Heart left ventricle (tissue), 16 donors: ENCODE results near the gene TIMM9. TPM values are rescaled to one million over a fixed set of nuclear protein-coding genes. Genes with fewer than 3 reads are reported as not detected.

Experiments used
- ATAC-seq, 4 donors: fragments of 200-7000 bp; cut with Tn5 transposase; one replicate each; pipeline ENCODE4 v1.9.1; 2020 to 2022; ENCODE audit warnings: moderate library complexity in 4 of 4, mild to moderate bottlenecking in 3 of 4, moderate number of reproducible peaks in 1 of 4
- DNase-seq, 5 donors: peaks; one replicate each; pipeline ENCODE4 v3.0.0-alpha.2; 2020
- H3K27ac ChIP-seq, 12 donors: fragments of 200-600 bp; sonication (generic) in 4 of 12; one replicate each; pipeline versions ENCODE4 v1.5.0 to v1.8.0; 2016 to 2022; ENCODE audit warnings: mild to moderate bottlenecking in 2 of 12
- H3K27me3 ChIP-seq, 9 donors: fragments of 200-600 bp; sonication (generic) in 2 of 9; one replicate each; pipeline versions ENCODE4 v1.5.1 to v1.8.0; 2016 to 2022; ENCODE audit warnings: mild to moderate bottlenecking in 3 of 9
- H3K36me3 ChIP-seq, 9 donors: fragments of 200-600 bp; sonication (generic) in 2 of 9; one replicate each; pipeline versions ENCODE4 v1.5.0 to v1.8.0; 2018 to 2022; ENCODE audit warnings: mild to moderate bottlenecking in 2 of 9
- H3K4me1 ChIP-seq, 12 donors: fragments of 200-600 bp; sonication (generic) in 4 of 12; one replicate each; pipeline versions ENCODE4 v1.5.0 to v1.8.0; 2016 to 2022; ENCODE audit warnings: mild to moderate bottlenecking in 3 of 12
- H3K4me3 ChIP-seq, 12 donors: fragments of 200-600 bp; sonication (generic) in 4 of 12; one replicate each; pipeline versions ENCODE4 v1.5.0 to v1.8.0; 2017 to 2022; ENCODE audit warnings: mild to moderate bottlenecking in 9 of 12, moderate library complexity in 4 of 12
- H3K9me3 ChIP-seq, 12 donors: fragments of 200-600 bp; sonication (generic) in 4 of 12; one replicate each; pipeline versions ENCODE4 v1.5.0 to v1.8.0; 2016 to 2022; ENCODE audit warnings: mild to moderate bottlenecking in 1 of 12
- CTCF ChIP-seq, 12 donors: fragments of 200-600 bp; sonication (generic) in 4 of 12; IDR thresholded peaks; one replicate each; pipeline versions ENCODE4 v1.5.0 to v1.8.0; 2018 to 2022; ENCODE audit warnings: antibody characterized with exemption in 12 of 12, mild to moderate bottlenecking in 5 of 12
- POLR2A ChIP-seq, 2 donors: fragments of 450-650 bp; IDR thresholded peaks; one replicate each; pipeline ENCODE4 v1.6.1; 2017; ENCODE audit warnings: antibody characterized with exemption in 2 of 2, mild to moderate bottlenecking in 2 of 2, moderate library complexity in 2 of 2
- whole genome bisulfite sequencing, 4 donors: extraction: QIAGEN DNeasy Blood & Tissue Kit in 2 of 4; methylation state at CpG; one replicate each; pipeline versions ENCODE4 v1.1.5 to v1.1.7; 2013 to 2018; 5-methylcytosine and 5-hydroxymethylcytosine counted together
- intact Hi-C, 10 donors: fragments of 100-400 bp; cut with DNase I; formaldehyde crosslinking; loops; one replicate each; pipeline versions ENCODE4 v1.11.1 to v1.14.2; 2022
- polyA plus RNA-seq, 2 donors: library from polyadenylated mRNA; stranded (reverse); fragments of 200-250 nt; gene quantifications; one replicate each; pipeline ENCODE4 v1.2.3, GENCODE V29; 2013
- total RNA-seq, 9 donors: library from RNA; depleted of rRNA in 2 of 9; stranded (reverse); fragments of >200 nt in 2 of 9; fragmentation: NEBNext Ultra II Directional in 3 of 9; extraction: Animal tissue kit (Norgen Biotek cat#: 25700) in 3 of 9; gene quantifications; one replicate each; pipeline versions ENCODE4 v1.1.0 to v1.2.4, GENCODE V29; 2016 to 2023
- donor health status: ischemic (EF 13 %, LVEDD 7.1; RV severe dilation, severe dysfunction).
- donor health status: healthy with polysubstance abuse.
- donor health status: DM: no; HTN: yes; CAD: no.
- donor health status: DM: no; HTN: no; CAD: no.
- donor health status: ischemic (EF 25% LVEDD 6.9; RV normal size, moderate dysfunction).
- donor health status: ischemic (EF 25% LVEDD 5.7; RV mildly dilated, moderate dysfunction).
- donor health status: healthy.
- donor health status: DM: yes; HTN: yes; CAD: no.
- donor health status: ischemic (EF 35%, LVEDD 5.7; RV mildly dilated, moderate dysfunction).
- donor health status: nonischemic (EF 11% LVEDD 7.7; RV severe dilation, severe dysfunction).
- donor health status: DM: yes; HTN: yes; CAD: no.
- donor health status: PGD.
- donor health status: ischemic (EF 29% LVEDD 5.4; RV normal size, mild dysfunction).
- donor health status: nonischemic (EF 23%, LVEDD 6.1; RV moderate dilation, normal function).

TIMM9 gene
- total and polyA plus RNA-seq, 11 donors: 24.7 to 75.5 (median 30.3) TPM

- WGBS, 4 donors: 97 to 100% (median 99%) methylated on average over 1 of the region's 1 CpG
- intact Hi-C loops: no loop called here
- ATAC-seq: no peak
- H3K4me3 ChIP-seq: no peak overlapping the region
- TF ChIP-seq CTCF (IDR thresholded peaks at IDR 0.05): no peak
- TF ChIP-seq POLR2A (IDR thresholded peaks at IDR 0.05): no peak
- H3K4me1 ChIP-seq: no peaks in the 10 kb centered on the region
- no peak for DNase-seq
- no peak overlapping the region for H3K27ac ChIP-seq
- no peaks in the 10 kb centered on the region for H3K9me3 ChIP-seq
- peaks cover 0 to 98% (median 83%) of the 10 kb centered on the region in 9 donors for H3K36me3 ChIP-seq
- no peaks in the 10 kb centered on the region for H3K27me3 ChIP-seq
Measured at GRCh38 chr14:58466459-58466858, 39.1 kb upstream of the TIMM9 start.

GRCh38 chr14:58465421-58465820, 38.1 kb upstream of the TIMM9 start:
- no peak for TF ChIP-seq CTCF (IDR thresholded peaks at IDR 0.05)
- no peak for TF ChIP-seq POLR2A (IDR thresholded peaks at IDR 0.05)
- intact Hi-C loops: no loop called here
- Histone ChIP-seq H3K36me3 (peaks cover 0 to 98% (median 85%) of the 10 kb centered on the region in 9 donors), H3K27ac (no peak overlapping the region), H3K4me3 (no peak overlapping the region), H3K27me3 (no peaks in the 10 kb centered on the region), H3K9me3 (no peaks in the 10 kb centered on the region), H3K4me1 (no peaks in the 10 kb centered on the region)
- ATAC-seq (no peak), DNase-seq (no peak)
- 92 to 95% (median 95%) methylated on average over 2 of the region's 2 CpGs for WGBS, 4 donors

GRCh38 chr14:58464652-58465051, 37.3 kb upstream of the TIMM9 start:
- 96 to 100% (median 98%) methylated on average over 8 of the region's 8 CpGs for WGBS, 4 donors
- DNase-seq (no peak), ATAC-seq (no peak)
- H3K27me3 ChIP-seq: no peaks in the 10 kb centered on the region
- no peak overlapping the region for H3K4me3 ChIP-seq
- H3K4me1 ChIP-seq: no peaks in the 10 kb centered on the region
- TF ChIP-seq CTCF (IDR thresholded peaks at IDR 0.05) (no peak), POLR2A (IDR thresholded peaks at IDR 0.05) (no peak)
- intact Hi-C loops: no loop called here
- no peaks in the 10 kb centered on the region for H3K9me3 ChIP-seq
- no peak overlapping the region for H3K27ac ChIP-seq
- H3K36me3 ChIP-seq: peaks cover 0 to 100% (median 91%) of the 10 kb centered on the region in 9 donors

GRCh38 chr14:58463147-58463546, 35.8 kb upstream of the TIMM9 start:
- Histone ChIP-seq H3K27me3 (no peaks in the 10 kb centered on the region), H3K4me3 (no peak overlapping the region), H3K36me3 (peaks cover 0 to 100% (median 91%) of the 10 kb centered on the region in 9 donors), H3K9me3 (no peaks in the 10 kb centered on the region), H3K27ac (no peak overlapping the region), H3K4me1 (no peaks in the 10 kb centered on the region)
- 97 to 99% (median 99%) methylated on average over 2 of the region's 2 CpGs for WGBS, 4 donors
- intact Hi-C loops: no loop called here
- ATAC-seq (no peak), DNase-seq (no peak)
- TF ChIP-seq POLR2A (IDR thresholded peaks at IDR 0.05) (no peak), CTCF (IDR thresholded peaks at IDR 0.05) (no peak)
